Tibial artery (tissue), 4 donors: Measurements from ENCODE around the gene SRD5A3.

Source experiments
- DNase-seq, 2 donors: peaks; one replicate each; pipeline ENCODE4 v3.0.0-alpha.2; 2019
- H3K27ac ChIP-seq, 2 donors: fragments of 200-600 bp; sonication (generic) in 1 of 2; 1 replicate in 1 of 2; 2 replicates in 1 of 2; pipeline ENCODE4 v1.5.1; 2018 to 2019; ENCODE audit warnings: mild to moderate bottlenecking in 1 of 2
- H3K27me3 ChIP-seq, 2 donors: fragments of 200-600 bp; sonication (generic) in 1 of 2; one replicate each; pipeline versions ENCODE4 v1.5.1 to v1.6.0; 2016 to 2019
- H3K36me3 ChIP-seq, 3 donors: fragments of 200-600 bp; sonication (generic) in 2 of 3; one replicate each; pipeline ENCODE4 v1.5.1; 2016 to 2019; ENCODE audit warnings: mild to moderate bottlenecking in 2 of 3
- H3K4me1 ChIP-seq, 4 donors: fragments of 200-600 bp; sonication (generic) in 2 of 4; 1 replicate in 3 of 4; 2 replicates in 1 of 4; pipeline ENCODE4 v1.5.1; 2016 to 2019
- H3K4me3 ChIP-seq, 2 donors: fragments of 200-600 bp; sonication (generic) in 1 of 2; 1 replicate in 1 of 2; 2 replicates in 1 of 2; pipeline ENCODE4 v1.5.1; 2018 to 2019; ENCODE audit warnings: mild to moderate bottlenecking in 2 of 2
- H3K9me3 ChIP-seq, 3 donors: fragments of 200-600 bp; sonication (generic) in 1 of 3; one replicate each; pipeline ENCODE4 v1.5.1; 2016 to 2019
- intact Hi-C: fragments of 100-400 bp; cut with DNase I; formaldehyde crosslinking; loops from one replicate; pipeline ENCODE4 v1.15.0; 2023; ENCODE audit warnings: low total_unique reads
- TF ChIP-seq, protein P1 (sequence below), 2 experiments: fragments of 200-600 bp in 1 of 2; fragments of 450-650 bp in 1 of 2; IDR thresholded peaks; one replicate each; pipeline ENCODE4 v1.5.1; 2017 to 2019; ENCODE audit warnings: antibody characterized with exemption in 2 of 2, mild to moderate bottlenecking in 1 of 2, moderate library complexity in 1 of 2

Gene SRD5A3

DNA sequence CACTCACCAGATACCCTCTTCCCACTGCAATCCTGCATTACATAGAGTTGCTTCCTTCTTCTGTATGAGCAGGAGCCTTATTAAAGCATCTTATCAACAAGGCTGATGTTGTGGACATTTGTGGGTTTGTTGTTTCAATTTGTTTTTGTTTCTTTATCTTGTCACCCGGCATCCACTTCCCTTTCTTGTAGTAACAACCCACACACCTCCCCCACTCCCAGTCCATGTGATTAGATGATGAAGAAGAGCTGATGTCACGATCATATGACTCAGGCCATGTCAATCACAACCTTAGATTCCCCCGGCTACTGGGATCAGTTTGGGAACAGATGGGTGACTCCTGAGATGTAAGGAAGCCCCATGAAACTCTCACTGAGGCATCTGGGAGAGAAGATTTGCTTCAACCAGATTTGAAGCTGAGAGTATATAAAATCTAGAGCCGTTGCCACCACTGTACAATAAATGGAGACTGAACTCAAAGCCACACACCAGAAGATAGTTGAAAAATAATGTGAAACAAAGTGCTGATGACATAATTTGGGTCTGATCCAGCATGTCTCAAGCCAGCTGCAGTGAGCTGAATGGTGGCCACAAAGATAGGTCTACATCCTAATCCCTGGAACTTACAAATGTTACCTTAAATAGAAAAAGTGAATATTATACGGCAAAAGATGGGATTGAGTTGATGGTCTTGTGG lies 34.1 kb upstream of the SRD5A3 start:
- H3K9me3 ChIP-seq = no peaks in the 10 kb centered on the region
- no peak overlapping the region for H3K4me3 ChIP-seq
- H3K27ac ChIP-seq = no peak overlapping the region
- DNase-seq = no peak
- TF ChIP-seq, protein P1, sequence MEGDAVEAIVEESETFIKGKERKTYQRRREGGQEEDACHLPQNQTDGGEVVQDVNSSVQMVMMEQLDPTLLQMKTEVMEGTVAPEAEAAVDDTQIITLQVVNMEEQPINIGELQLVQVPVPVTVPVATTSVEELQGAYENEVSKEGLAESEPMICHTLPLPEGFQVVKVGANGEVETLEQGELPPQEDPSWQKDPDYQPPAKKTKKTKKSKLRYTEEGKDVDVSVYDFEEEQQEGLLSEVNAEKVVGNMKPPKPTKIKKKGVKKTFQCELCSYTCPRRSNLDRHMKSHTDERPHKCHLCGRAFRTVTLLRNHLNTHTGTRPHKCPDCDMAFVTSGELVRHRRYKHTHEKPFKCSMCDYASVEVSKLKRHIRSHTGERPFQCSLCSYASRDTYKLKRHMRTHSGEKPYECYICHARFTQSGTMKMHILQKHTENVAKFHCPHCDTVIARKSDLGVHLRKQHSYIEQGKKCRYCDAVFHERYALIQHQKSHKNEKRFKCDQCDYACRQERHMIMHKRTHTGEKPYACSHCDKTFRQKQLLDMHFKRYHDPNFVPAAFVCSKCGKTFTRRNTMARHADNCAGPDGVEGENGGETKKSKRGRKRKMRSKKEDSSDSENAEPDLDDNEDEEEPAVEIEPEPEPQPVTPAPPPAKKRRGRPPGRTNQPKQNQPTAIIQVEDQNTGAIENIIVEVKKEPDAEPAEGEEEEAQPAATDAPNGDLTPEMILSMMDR (IDR thresholded peaks at IDR 0.05) = no peak
- intact Hi-C loops = no loop called here
- H3K27me3 ChIP-seq = no peaks in the 10 kb centered on the region
- peaks cover 0 to 10% (median 2%) of the 10 kb centered on the region in 4 donors for H3K4me1 ChIP-seq
- H3K36me3 ChIP-seq = no peaks in the 10 kb centered on the region

DNA sequence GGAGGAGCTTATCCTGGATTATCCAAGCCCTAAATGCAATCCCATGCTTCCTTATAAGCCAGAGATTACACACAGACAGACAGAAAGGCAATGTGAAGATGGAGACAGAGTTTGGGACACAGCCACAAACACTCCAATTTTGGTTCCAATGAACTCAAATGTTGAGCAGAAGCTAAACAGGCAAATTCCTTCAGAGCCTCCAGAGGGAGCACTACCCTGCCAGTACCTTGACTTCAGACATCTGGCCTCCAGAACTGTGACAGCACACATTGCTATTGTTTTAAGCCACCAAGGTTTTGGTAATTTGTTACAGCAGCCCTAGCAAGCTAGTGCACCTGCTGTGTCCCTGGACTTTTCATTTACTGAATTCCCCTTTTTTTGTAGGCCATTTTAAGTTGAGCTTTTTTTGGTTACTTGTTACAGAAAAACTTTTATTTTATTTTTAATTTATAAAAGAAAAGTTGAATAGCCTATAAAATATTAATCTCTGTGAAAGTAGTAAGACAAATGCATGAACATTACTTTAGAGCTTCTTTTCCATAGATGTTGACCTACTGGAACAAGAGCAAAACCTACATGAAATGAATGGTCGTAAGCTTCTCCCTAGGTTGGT lies 33.4 kb upstream of the SRD5A3 start:
- H3K27ac ChIP-seq = no peak overlapping the region
- DNase-seq = peak in 1 of 2 donors; percentile 38
- no peaks in the 10 kb centered on the region for H3K36me3 ChIP-seq
- peaks cover 0 to 10% (median 2%) of the 10 kb centered on the region in 4 donors for H3K4me1 ChIP-seq
- intact Hi-C loops = no loop called here
- TF ChIP-seq, protein P1 (IDR thresholded peaks at IDR 0.05) = peak in 1 of 2 experiments; percentile 34
- H3K9me3 ChIP-seq = no peaks in the 10 kb centered on the region
- H3K4me3 ChIP-seq = no peak overlapping the region
- H3K27me3 ChIP-seq = no peaks in the 10 kb centered on the region

DNA sequence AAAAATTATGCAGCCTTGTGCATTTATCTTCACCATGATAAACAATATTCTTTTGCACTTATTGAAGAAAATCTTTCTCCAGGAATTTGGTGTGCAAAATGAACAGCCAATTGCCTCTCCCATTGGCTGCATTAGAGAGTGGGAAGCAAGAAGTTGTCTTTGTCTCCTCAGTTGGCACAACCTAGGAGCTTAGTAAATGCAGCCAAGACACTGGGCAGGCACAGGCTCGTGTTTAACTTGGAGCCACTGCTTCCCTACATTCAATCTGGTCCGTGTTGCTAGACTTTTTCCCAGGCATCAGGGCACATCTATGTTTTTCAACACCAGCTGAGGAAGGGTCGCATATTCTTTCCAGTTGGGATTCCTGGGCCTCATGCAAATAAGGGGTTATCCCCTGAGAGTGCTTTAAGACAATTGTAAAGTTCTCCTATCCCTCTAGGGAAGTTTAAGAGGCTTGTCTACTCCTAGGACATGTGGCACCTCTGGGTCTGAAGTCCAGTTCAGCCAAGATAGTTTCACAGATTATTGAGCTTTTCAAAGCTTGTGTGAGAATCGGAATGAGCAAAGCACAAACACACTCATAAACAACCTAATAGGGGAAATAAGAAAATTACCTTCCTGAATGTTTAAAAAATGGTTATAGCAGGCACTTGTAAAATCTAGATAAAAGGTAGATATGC lies 31.8 kb upstream of the SRD5A3 start:
- DNase-seq = no peak
- TF ChIP-seq, protein P1 (IDR thresholded peaks at IDR 0.05) = no peak

DNA sequence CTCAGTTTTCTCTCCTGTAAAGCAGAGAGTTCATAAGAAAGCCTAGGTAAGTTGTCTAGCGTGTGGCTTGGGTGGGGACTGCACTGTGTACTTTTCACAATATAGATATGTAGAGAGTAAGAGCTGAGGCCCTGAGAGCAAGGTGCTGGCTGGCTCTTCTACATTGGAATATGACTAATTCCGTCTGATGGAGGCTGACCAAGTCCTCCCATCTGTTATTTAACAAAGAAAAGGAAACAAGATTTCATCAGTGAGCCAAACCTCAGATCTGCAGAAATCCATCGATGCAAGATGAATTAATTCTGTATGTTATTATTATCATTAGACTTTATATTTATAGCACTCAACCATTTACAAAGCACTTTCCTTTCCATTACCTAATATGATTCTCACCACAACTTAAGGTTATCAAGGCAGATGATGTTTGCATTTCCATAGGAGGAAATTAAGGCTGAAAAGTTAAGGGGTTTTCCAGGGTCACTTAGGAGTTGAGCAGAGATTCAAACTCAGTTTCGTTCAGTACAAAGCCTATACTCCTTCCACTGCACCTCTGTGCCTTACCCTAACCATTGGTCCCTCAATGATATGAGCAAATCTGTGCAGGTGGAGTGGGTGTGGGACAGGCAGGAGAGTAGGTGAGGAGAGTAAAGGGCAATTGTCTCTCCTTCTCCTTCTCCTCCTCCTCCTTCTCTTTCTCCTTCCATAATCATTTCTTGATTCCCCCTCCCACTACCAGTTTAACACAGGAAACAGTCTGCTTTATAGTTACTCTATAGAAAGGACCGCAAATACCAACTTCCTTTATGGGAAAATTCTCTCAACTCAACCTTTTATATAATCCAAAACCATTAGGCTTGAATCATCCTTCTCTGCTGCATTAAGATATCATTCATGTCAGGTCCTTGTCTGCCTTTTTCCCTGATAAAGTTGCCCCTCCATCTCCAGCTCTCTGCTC lies 27.6 kb upstream of the SRD5A3 start:
- no peak for DNase-seq
- Histone ChIP-seq H3K4me3 (no peak overlapping the region), H3K27ac (no peak overlapping the region), H3K27me3 (no peaks in the 10 kb centered on the region), H3K36me3 (no peaks in the 10 kb centered on the region), H3K9me3 (no peaks in the 10 kb centered on the region), H3K4me1 (peaks cover 0 to 10% (median 2%) of the 10 kb centered on the region in 4 donors)
- TF ChIP-seq, protein P1 (IDR thresholded peaks at IDR 0.05) = no peak
- intact Hi-C loops = no loop called here

More for the DNA sequence above, 31.8 kb upstream of the SRD5A3 start:
- H3K4me3 ChIP-seq = no peak overlapping the region
- H3K9me3 ChIP-seq = no peaks in the 10 kb centered on the region
- H3K27me3 ChIP-seq = no peaks in the 10 kb centered on the region
- intact Hi-C loops = no loop called here
- no peak overlapping the region for H3K27ac ChIP-seq
- peaks cover 0 to 10% (median 2%) of the 10 kb centered on the region in 4 donors for H3K4me1 ChIP-seq
- no peaks in the 10 kb centered on the region for H3K36me3 ChIP-seq

DNA sequence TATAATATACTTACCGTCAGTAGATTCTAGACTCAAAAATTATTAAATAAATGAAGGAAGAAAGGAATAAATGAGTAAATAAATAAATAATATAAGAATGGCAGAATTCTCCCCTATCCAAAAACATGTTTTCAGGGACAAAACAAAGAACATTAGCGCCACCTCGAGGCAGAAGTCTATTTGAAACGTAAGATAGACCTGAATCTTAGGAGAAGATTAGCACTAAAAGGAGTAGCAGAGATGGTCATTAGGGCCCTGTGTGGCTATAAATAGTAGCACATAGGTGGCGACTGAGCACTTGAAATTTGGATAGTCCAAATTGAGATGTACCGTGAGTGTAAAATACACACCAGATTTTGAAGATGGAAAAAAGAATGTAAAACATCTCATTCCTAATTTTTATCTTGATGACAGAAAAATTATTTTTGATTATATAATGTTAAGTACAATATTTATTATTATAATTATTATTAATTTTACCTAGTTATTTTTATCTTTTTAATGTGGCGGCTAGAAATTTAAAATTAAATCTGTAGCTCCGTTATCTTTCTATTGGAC lies 24.3 kb upstream of the SRD5A3 start:
- H3K27me3 ChIP-seq = no peaks in the 10 kb centered on the region
- no peak overlapping the region for H3K27ac ChIP-seq
- H3K4me1 ChIP-seq = no peaks in the 10 kb centered on the region
- H3K4me3 ChIP-seq = no peak overlapping the region
- intact Hi-C loops = loop anchor here (5.0 kb wide), 2 partner anchors 324 to 349 kb away; no protein-coding TSS in a partner anchor
- TF ChIP-seq, protein P1 (IDR thresholded peaks at IDR 0.05) = peak; percentile 55 to 74
- peak; percentile 76 to 81 for DNase-seq
- no peaks in the 10 kb centered on the region for H3K9me3 ChIP-seq
- no peaks in the 10 kb centered on the region for H3K36me3 ChIP-seq
